ENCODE results near the gene SLC13A4. TPM values are rescaled to one million over a fixed set of nuclear protein-coding genes. Genes with fewer than 3 reads are reported as not detected.
A peak's percentile ranks its signal among the peaks of the same experiment; 100 is the strongest.

Gene SLC13A4
- total RNA-seq, 5 donors from 2014 or later (not counting 1 experiment from before 2014, with no cell fraction given): not detected

DNA sequence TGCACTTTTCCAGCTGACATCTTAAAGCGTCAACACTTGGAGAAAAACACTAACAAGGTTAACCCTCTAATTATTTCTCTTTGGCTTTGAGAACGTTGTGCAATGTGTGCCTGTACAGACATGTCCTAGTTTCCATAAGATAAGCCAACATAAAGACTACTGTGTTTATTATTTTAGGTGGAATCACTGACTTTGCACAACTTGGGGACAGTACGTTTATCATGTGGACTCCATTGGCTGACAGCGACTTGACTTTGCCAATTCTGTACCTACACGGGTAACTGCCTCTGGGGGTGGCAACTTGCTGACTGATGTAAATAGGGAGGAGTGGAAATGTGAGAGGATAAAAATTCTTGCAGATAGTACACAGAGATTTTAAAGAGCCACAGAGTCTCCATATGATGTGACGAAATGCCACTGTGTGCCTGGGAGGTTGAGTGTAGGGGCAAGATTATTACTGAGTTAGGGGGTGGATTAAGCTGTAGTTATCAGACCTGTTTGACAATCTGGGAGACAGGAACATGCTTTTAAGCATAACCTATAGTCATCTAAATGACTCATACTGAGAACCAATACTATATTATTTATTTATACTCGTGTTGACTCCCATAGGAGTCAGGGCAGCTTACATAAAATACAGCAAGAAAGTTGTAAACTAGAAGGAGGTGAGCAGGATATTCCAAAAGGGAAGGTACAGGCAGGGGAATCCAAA lies 21.0 kb downstream of the SLC13A4 start:
- no peaks in the 10 kb centered on the region for H3K36me3 Mint-ChIP-seq
- H3K27me3 ChIP-seq (replicated peaks in 1 of 2; ENCODE audit: control insufficient read depth in 2 of 2, extremely low read depth in 1 of 2, insufficient read depth in 2 of 2, low read length in 1 of 2): no peaks in the 10 kb centered on the region
- WGBS (ENCODE audit: insufficient coverage): 100% methylated on average over 3 of the region's 7 CpGs
- ChIA-PET CTCF (no interaction called here), POLR2A (no interaction called here)
- DNase-seq (no peak), ATAC-seq (replicated peaks in 1 of 4) (no peak)
- H3K4me1 Mint-ChIP-seq: no peaks in the 10 kb centered on the region
- H3K27ac ChIP-seq (ENCODE audit: low read length): no peak overlapping the region
- no peak overlapping the region for H3K27ac Mint-ChIP-seq
- no peaks in the 10 kb centered on the region for H3K9me3 ChIP-seq
- H3K9me3 Mint-ChIP-seq: no peaks in the 10 kb centered on the region
- H3K4me3 ChIP-seq (ENCODE audit: control insufficient read depth in 1 of 2, extremely low read depth in 1 of 2, low read length in 1 of 2): no peak overlapping the region
- no peak overlapping the region for H3K4me3 Mint-ChIP-seq
- H3K27me3 Mint-ChIP-seq: no peaks in the 10 kb centered on the region
- H3K36me3 ChIP-seq (ENCODE audit: control insufficient read depth in 2 of 2, extremely low read depth in 1 of 2, insufficient read depth in 1 of 2, low read length in 1 of 2): no peaks in the 10 kb centered on the region
- no peaks in the 10 kb centered on the region for H3K4me1 ChIP-seq (ENCODE audit: control insufficient read depth in 1 of 2, extremely low read depth in 1 of 2, insufficient read depth in 2 of 2, low read length in 2 of 2)

DNA sequence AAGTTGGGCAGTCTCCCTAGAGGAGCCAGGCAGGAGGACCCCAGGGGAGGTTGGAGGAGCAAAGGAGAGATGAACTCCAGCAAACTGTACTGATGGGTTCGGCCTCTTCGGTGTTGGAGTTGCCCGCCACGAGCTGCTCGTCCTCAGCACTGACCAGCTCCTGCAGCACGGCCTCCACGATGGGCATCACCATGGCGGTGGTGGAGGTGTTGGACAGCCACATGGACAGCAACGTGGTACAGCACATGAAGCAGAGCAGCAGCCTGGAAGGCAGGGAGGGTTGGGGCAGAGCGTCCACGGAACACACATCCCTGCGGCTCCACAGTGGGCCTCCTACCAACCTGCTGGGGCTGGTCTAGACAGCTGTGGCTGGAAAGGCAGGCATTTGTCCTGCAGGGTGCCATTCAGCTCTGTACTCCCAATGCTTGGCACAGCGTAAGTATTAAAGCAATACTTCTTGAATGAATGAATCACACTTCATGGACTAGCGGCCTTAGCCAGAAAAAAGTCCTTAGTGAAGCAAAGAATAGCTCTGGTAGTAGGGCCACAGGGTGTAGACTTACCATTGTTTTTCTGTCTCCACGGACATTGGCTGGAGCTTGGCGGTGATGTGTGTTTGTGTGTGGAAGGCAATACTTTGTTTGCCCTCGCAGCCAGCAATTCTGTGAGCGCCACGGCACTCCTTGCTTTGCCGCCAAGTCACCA lies 21.8 kb downstream of the SLC13A4 start:
- Histone ChIP-seq H3K27me3 (replicated peaks in 1 of 2; ENCODE audit: control insufficient read depth in 2 of 2, extremely low read depth in 1 of 2, insufficient read depth in 2 of 2, low read length in 1 of 2) (no peaks in the 10 kb centered on the region), H3K4me3 (ENCODE audit: control insufficient read depth in 1 of 2, extremely low read depth in 1 of 2, low read length in 1 of 2) (no peak overlapping the region), H3K4me1 (ENCODE audit: control insufficient read depth in 1 of 2, extremely low read depth in 1 of 2, insufficient read depth in 2 of 2, low read length in 2 of 2) (no peaks in the 10 kb centered on the region), H3K36me3 (ENCODE audit: control insufficient read depth in 2 of 2, extremely low read depth in 1 of 2, insufficient read depth in 1 of 2, low read length in 1 of 2) (no peaks in the 10 kb centered on the region), H3K9me3 (no peaks in the 10 kb centered on the region), H3K27ac (ENCODE audit: low read length) (no peak overlapping the region)
- CTCF ChIA-PET: no interaction called here
- no peak overlapping the region for H3K27ac Mint-ChIP-seq
- ATAC-seq (replicated peaks in 1 of 4) (peak in 1 of 4 experiments; percentile 19), DNase-seq (no peak)
- no peaks in the 10 kb centered on the region for H3K4me1 Mint-ChIP-seq
- H3K27me3 Mint-ChIP-seq: no peaks in the 10 kb centered on the region
- H3K9me3 Mint-ChIP-seq: no peaks in the 10 kb centered on the region
- H3K4me3 Mint-ChIP-seq: no peak overlapping the region
- 95% methylated on average over 14 of the region's 20 CpGs for WGBS (ENCODE audit: insufficient coverage)
- POLR2A ChIA-PET: no interaction called here
- H3K36me3 Mint-ChIP-seq: no peaks in the 10 kb centered on the region

DNA sequence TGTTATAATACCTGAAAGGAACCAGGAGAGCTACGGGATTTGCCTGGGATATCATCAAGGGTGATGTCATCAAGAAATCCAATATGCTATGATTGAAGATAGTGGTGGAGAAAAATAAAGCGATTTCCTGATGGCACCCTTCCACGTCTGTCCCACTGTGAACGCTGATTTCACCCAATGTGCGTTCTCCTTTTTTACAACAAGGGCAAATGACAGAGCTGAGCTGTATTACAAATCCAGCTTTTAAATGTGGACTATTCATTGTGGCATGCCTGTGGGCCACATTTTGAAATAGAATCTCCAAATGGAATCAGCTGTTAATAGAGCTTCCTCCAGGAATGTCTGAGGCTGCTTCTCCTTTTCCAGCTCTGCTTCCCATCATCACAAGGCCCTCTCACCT lies 23.3 kb downstream of the SLC13A4 start:
- no peaks in the 10 kb centered on the region for H3K27me3 ChIP-seq (replicated peaks in 1 of 2; ENCODE audit: control insufficient read depth in 2 of 2, extremely low read depth in 1 of 2, insufficient read depth in 2 of 2, low read length in 1 of 2)
- peaks cover 13% of the 10 kb centered on the region for H3K36me3 Mint-ChIP-seq
- DNase-seq (no peak), ATAC-seq (replicated peaks in 1 of 4) (no peak)
- no peaks in the 10 kb centered on the region for H3K9me3 Mint-ChIP-seq
- ChIA-PET POLR2A (no interaction called here), CTCF (interaction anchor here (0.5 to 1.0 kb wide), 2 partner anchors 10 to 93 kb away, joined by 3 to 4 read pairs; no protein-coding TSS in a partner anchor)
- no peaks in the 10 kb centered on the region for H3K4me1 ChIP-seq (ENCODE audit: control insufficient read depth in 1 of 2, extremely low read depth in 1 of 2, insufficient read depth in 2 of 2, low read length in 2 of 2)
- no peak overlapping the region for H3K27ac ChIP-seq (ENCODE audit: low read length)
- H3K9me3 ChIP-seq: no peaks in the 10 kb centered on the region
- H3K4me3 Mint-ChIP-seq: no peak overlapping the region
- no peaks in the 10 kb centered on the region for H3K36me3 ChIP-seq (ENCODE audit: control insufficient read depth in 2 of 2, extremely low read depth in 1 of 2, insufficient read depth in 1 of 2, low read length in 1 of 2)
- no peaks in the 10 kb centered on the region for H3K27me3 Mint-ChIP-seq
- no peaks in the 10 kb centered on the region for H3K4me1 Mint-ChIP-seq
- WGBS (ENCODE audit: insufficient coverage): 71% methylated on average over 4 of the region's 5 CpGs
- H3K4me3 ChIP-seq (ENCODE audit: control insufficient read depth in 1 of 2, extremely low read depth in 1 of 2, low read length in 1 of 2): no peak overlapping the region
- no peak overlapping the region for H3K27ac Mint-ChIP-seq

DNA sequence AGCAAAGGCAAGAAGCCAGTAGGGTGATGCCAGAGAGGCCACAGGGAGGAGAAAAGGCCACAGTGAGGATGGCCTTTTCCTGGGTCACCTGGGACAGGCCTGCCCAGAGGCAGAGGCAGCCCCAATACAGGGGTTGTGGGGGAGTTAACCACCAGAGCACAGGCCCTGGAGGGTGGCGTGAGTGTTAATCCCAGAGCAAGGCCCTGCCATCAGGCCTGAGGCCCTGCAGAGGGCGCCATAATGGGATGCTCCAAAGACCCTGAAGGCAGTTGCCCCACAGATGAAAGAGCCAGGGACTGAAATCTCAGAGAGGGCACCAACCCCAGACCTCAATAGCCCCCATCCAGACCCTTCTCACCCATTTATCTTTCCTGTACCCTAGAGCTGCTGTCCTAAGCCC lies 23.9 kb downstream of the SLC13A4 start:
- Mint-ChIP-seq H3K4me1 (no peaks in the 10 kb centered on the region), H3K27ac (no peak overlapping the region), H3K27me3 (no peaks in the 10 kb centered on the region), H3K4me3 (no peak overlapping the region), H3K36me3 (peaks cover 14% of the 10 kb centered on the region), H3K9me3 (no peaks in the 10 kb centered on the region)
- POLR2A ChIA-PET: no interaction called here
- Histone ChIP-seq H3K4me3 (ENCODE audit: control insufficient read depth in 1 of 2, extremely low read depth in 1 of 2, low read length in 1 of 2) (no peak overlapping the region), H3K9me3 (no peaks in the 10 kb centered on the region), H3K27ac (ENCODE audit: low read length) (no peak overlapping the region), H3K27me3 (replicated peaks in 1 of 2; ENCODE audit: control insufficient read depth in 2 of 2, extremely low read depth in 1 of 2, insufficient read depth in 2 of 2, low read length in 1 of 2) (no peaks in the 10 kb centered on the region), H3K4me1 (ENCODE audit: control insufficient read depth in 1 of 2, extremely low read depth in 1 of 2, insufficient read depth in 2 of 2, low read length in 2 of 2) (no peaks in the 10 kb centered on the region), H3K36me3 (ENCODE audit: control insufficient read depth in 2 of 2, extremely low read depth in 1 of 2, insufficient read depth in 1 of 2, low read length in 1 of 2) (no peaks in the 10 kb centered on the region)
- WGBS (ENCODE audit: insufficient coverage): 80% methylated on average over 1 of the region's 2 CpGs
- CTCF ChIA-PET: interaction anchor here in 1 of 2 donors (1.0 kb wide), 1 partner anchor 10 kb away, joined by 3 read pairs; no protein-coding TSS in a partner anchor
- ATAC-seq (replicated peaks in 1 of 4) (no peak), DNase-seq (no peak)

DNA sequence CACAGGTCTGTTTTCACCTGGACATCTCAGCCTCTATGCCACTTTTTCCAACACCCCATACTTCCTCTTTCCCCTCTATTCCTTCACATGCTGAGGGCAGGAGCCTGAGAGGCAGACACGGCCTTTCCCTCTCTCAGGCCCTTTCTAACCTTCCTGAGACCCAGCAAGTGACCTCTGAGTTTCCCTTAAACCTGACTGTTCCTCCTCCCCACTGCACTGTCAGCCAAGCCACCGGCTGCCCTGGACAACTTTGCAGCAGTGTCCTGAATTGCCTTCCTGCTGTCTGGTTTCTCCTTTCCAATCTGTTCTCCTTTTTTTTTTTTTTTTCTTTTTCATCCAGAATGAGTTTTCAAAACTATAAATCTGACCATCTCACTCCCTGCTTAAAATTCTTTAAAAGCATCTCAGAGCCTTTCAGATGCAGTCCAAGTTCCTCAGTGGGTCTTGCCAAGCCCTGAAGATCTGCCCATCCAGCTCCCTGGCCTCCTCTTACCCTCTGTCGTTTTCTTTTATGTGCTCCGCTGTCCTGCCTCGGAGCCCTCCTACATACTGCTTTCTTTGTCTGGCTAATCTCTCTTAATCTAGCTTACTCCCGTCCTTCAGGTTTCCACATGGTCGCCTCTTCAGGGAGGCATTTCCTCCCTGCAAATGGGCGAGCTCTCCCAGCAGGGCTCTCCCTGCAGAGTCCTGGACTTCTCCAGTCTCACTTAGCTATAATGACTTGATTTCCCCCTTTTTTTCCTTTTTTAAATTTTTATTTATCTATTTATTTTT lies 30.5 kb downstream of the SLC13A4 start:
- WGBS (ENCODE audit: insufficient coverage): 93% methylated on average over 7 of the region's 8 CpGs
- Histone ChIP-seq H3K27me3 (replicated peaks in 1 of 2; ENCODE audit: control insufficient read depth in 2 of 2, extremely low read depth in 1 of 2, insufficient read depth in 2 of 2, low read length in 1 of 2) (no peaks in the 10 kb centered on the region), H3K4me1 (ENCODE audit: control insufficient read depth in 1 of 2, extremely low read depth in 1 of 2, insufficient read depth in 2 of 2, low read length in 2 of 2) (no peaks in the 10 kb centered on the region), H3K9me3 (no peaks in the 10 kb centered on the region), H3K4me3 (ENCODE audit: control insufficient read depth in 1 of 2, extremely low read depth in 1 of 2, low read length in 1 of 2) (no peak overlapping the region), H3K27ac (ENCODE audit: low read length) (no peak overlapping the region), H3K36me3 (ENCODE audit: control insufficient read depth in 2 of 2, extremely low read depth in 1 of 2, insufficient read depth in 1 of 2, low read length in 1 of 2) (no peaks in the 10 kb centered on the region)
- ChIA-PET CTCF (interaction anchor here (0.5 kb wide), 2 partner anchors 13 to 180 kb away, joined by 4 to 6 read pairs; no protein-coding TSS in a partner anchor), POLR2A (no interaction called here)
- Mint-ChIP-seq H3K27me3 (no peaks in the 10 kb centered on the region), H3K27ac (no peak overlapping the region), H3K36me3 (peaks cover 25% of the 10 kb centered on the region), H3K9me3 (no peaks in the 10 kb centered on the region), H3K4me1 (no peaks in the 10 kb centered on the region), H3K4me3 (no peak overlapping the region)
- ATAC-seq (replicated peaks in 1 of 4) (no peak), DNase-seq (no peak)

DNA sequence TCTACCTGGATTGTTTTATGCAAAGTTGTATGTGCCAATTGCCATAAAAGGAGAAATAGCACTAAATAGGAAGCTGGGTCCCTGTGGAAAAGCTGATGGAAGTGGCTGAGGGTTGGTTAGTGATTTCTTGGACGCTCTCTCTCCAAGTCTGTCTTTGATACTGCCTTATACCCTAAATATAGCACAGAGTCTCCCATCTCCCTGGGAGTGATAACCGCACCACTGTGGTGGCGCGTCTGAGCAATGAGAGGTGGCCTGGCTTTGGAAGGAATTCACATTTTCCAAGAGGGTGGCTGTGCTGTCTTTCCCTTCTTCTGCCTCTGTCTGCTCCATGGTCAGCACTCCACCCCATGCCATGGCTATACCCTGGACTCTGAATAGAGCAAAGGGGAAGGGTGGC lies 34.4 kb downstream of the SLC13A4 start:
- CTCF ChIA-PET: no interaction called here
- no peaks in the 10 kb centered on the region for H3K27me3 ChIP-seq (replicated peaks in 1 of 2; ENCODE audit: control insufficient read depth in 2 of 2, extremely low read depth in 1 of 2, insufficient read depth in 2 of 2, low read length in 1 of 2)
- no peak overlapping the region for H3K27ac ChIP-seq (ENCODE audit: low read length)
- no peaks in the 10 kb centered on the region for H3K4me1 ChIP-seq (ENCODE audit: control insufficient read depth in 1 of 2, extremely low read depth in 1 of 2, insufficient read depth in 2 of 2, low read length in 2 of 2)
- POLR2A ChIA-PET: no interaction called here
- Mint-ChIP-seq H3K36me3 (peaks cover 21% of the 10 kb centered on the region), H3K27me3 (no peaks in the 10 kb centered on the region), H3K4me1 (no peaks in the 10 kb centered on the region), H3K27ac (no peak overlapping the region), H3K4me3 (no peak overlapping the region), H3K9me3 (no peaks in the 10 kb centered on the region)
- H3K4me3 ChIP-seq (ENCODE audit: control insufficient read depth in 1 of 2, extremely low read depth in 1 of 2, low read length in 1 of 2): no peak overlapping the region
- WGBS (ENCODE audit: insufficient coverage): no CpG with 5 or more reads among the region's 4 CpGs
- DNase-seq (no peak), ATAC-seq (replicated peaks in 1 of 4) (no peak)
- H3K36me3 ChIP-seq (ENCODE audit: control insufficient read depth in 2 of 2, extremely low read depth in 1 of 2, insufficient read depth in 1 of 2, low read length in 1 of 2): peaks cover 0 to 7% of the 10 kb centered on the region in 2 donors
- no peaks in the 10 kb centered on the region for H3K9me3 ChIP-seq

Measured in T-cell (primary cell).